CD4-positive, alpha-beta T cell (primary cell): Measurements from ENCODE around the gene SSNA1. TPM values are rescaled to one million over a fixed set of nuclear protein-coding genes. Genes with fewer than 3 reads are reported as not detected.

ENCODE experiments used
- ATAC-seq: fragments of 200-7000 bp; cut with Tn5 transposase; one replicate; pipeline ENCODE4 v1.10.0; 2022; ENCODE audit warnings: mild to moderate bottlenecking; ENCODE audit not compliant: poor library complexity
- CTCF ChIA-PET: fragments of 350-600 bp; sonication (Branson Sonifier 250); formaldehyde crosslinking; loops from one replicate; lab custom pipeline; 2021; ENCODE audit warnings: antibody characterized with exemption, inconsistent platforms; lab: Charles Lee
- POLR2A ChIA-PET: fragments of 350-600 bp; sonication (Branson Sonifier 250); formaldehyde crosslinking; loops from one replicate; lab custom pipeline; 2021; ENCODE audit warnings: antibody characterized with exemption, inconsistent platforms; lab: Charles Lee
- DNase-seq, 14 experiments: peaks; one replicate each; pipeline ENCODE4 v3.0.0-alpha.2; 2013 to 2020; ENCODE audit warnings: mixed read lengths in 2 of 14
- H3K27ac ChIP-seq, 2 donors: one replicate each; pipeline versions ENCODE4 v1.5.1 to v1.7.0; 2013; ENCODE audit warnings: low read length in 2 of 2, low read depth in 1 of 2, mild to moderate bottlenecking in 1 of 2
- H3K27me3 ChIP-seq, 2 experiments: 1 replicate in 1 of 2; 2 replicates in 1 of 2; pipeline versions ENCODE4 v1.6.1 to v1.7.0; 2013; ENCODE audit warnings: low read length in 2 of 2, control low read depth in 1 of 2, mild to moderate bottlenecking in 1 of 2, moderate library complexity in 1 of 2; ENCODE audit not compliant: insufficient read depth in 2 of 2, control insufficient read depth in 1 of 2
- H3K36me3 ChIP-seq: one replicate; pipeline ENCODE4 v1.6.1; 2013; ENCODE audit warnings: low read length, control low read depth; ENCODE audit not compliant: insufficient read depth
- H3K4me1 ChIP-seq: one replicate; pipeline ENCODE4 v1.6.1; 2013; ENCODE audit warnings: low read length, control low read depth; ENCODE audit not compliant: insufficient read depth
- H3K4me3 ChIP-seq: one replicate; pipeline ENCODE4 v1.5.1; 2013; ENCODE audit warnings: mild to moderate bottlenecking, low read length, moderate library complexity
- H3K9me3 ChIP-seq, 2 experiments: 1 replicate in 1 of 2; 2 replicates in 1 of 2; pipeline versions ENCODE4 v1.6.1 to v1.7.0; 2013; ENCODE audit warnings: low read length in 2 of 2, mild to moderate bottlenecking in 2 of 2, control low read depth in 1 of 2, moderate library complexity in 1 of 2; ENCODE audit not compliant: control insufficient read depth in 1 of 2, insufficient read depth in 1 of 2
- H3K27ac Mint-ChIP-seq: one replicate; pipeline ENCODE4 v1.8.0; 2020; ENCODE audit warnings: mixed read lengths
- H3K27me3 Mint-ChIP-seq: one replicate; pipeline ENCODE4 v1.8.0; 2021; ENCODE audit warnings: mixed read lengths
- H3K36me3 Mint-ChIP-seq: one replicate; pipeline ENCODE4 v1.8.0; 2021; ENCODE audit warnings: low read depth, mixed read lengths
- H3K4me1 Mint-ChIP-seq: one replicate; pipeline ENCODE4 v1.8.0; 2021; ENCODE audit warnings: low read depth, mixed read lengths
- H3K4me3 Mint-ChIP-seq: one replicate; pipeline ENCODE4 v1.8.0; 2020; ENCODE audit warnings: mild to moderate bottlenecking, mixed read lengths
- H3K9me3 Mint-ChIP-seq: one replicate; pipeline ENCODE4 v1.8.0; 2020; ENCODE audit warnings: mixed read lengths
- intact Hi-C, 2 experiments: fragments of 100-400 bp; cut with DNase I in 1 of 2; cut with micrococcal nuclease in 1 of 2; formaldehyde crosslinking; loops; one replicate each; pipeline versions ENCODE4 v1.15.1 to v1.9.0; 2023 to 2025; cut with DNase I, micrococcal nuclease
- total RNA-seq, 174 experiments: library from RNA in 2 of 174; stranded (reverse) in 2 of 174; gene quantifications; one replicate each; pipeline ENCODE4 v1.2.3 and lab custom pipeline; 2021 to 2026
- TF ChIP-seq, protein P1 (sequence below): fragments of 200-600 bp; IDR thresholded peaks from one replicate; pipeline ENCODE4 v1.8.0; 2022; ENCODE audit warnings: antibody characterized with exemption, mild to moderate bottlenecking

Gene SSNA1
- total RNA-seq, 2 experiments from 2014 or later = 30.1 to 30.5 TPM

DNA sequence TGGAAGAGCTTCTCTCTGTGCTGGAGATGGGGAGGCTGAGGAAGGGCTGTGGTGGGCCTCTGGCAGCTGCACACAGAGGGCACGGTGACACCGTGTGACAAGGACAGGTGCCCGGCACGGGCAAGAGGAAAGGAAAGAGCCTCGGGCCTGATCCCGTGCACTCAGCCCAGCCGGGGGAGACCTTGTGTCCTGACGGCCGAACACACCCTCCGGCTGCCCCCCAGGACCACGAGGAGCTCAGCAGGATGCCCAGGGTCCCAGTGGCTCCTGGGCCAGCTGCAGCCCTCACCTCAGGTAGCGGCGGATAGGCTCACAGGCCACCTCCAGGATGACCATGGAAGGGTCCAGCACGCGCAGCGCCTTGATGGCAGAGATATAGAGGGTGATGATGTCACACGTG, 5.6 kb upstream of the SSNA1 start:
- H3K36me3 Mint-ChIP-seq = peaks cover 61% of the 10 kb centered on the region
- intact Hi-C loops = no loop called here
- peak overlapping the region; percentile 4 for H3K4me3 Mint-ChIP-seq
- DNase-seq (no peak), ATAC-seq (no peak)
- CTCF ChIA-PET = no interaction called here
- Histone ChIP-seq H3K4me3 (no peak overlapping the region), H3K27me3 (no peaks in the 10 kb centered on the region), H3K27ac (no peak overlapping the region), H3K9me3 (no peaks in the 10 kb centered on the region), H3K4me1 (peaks cover 27% of the 10 kb centered on the region), H3K36me3 (peaks cover 78% of the 10 kb centered on the region)
- peaks cover 19% of the 10 kb centered on the region for H3K4me1 Mint-ChIP-seq
- TF ChIP-seq, protein P1, sequence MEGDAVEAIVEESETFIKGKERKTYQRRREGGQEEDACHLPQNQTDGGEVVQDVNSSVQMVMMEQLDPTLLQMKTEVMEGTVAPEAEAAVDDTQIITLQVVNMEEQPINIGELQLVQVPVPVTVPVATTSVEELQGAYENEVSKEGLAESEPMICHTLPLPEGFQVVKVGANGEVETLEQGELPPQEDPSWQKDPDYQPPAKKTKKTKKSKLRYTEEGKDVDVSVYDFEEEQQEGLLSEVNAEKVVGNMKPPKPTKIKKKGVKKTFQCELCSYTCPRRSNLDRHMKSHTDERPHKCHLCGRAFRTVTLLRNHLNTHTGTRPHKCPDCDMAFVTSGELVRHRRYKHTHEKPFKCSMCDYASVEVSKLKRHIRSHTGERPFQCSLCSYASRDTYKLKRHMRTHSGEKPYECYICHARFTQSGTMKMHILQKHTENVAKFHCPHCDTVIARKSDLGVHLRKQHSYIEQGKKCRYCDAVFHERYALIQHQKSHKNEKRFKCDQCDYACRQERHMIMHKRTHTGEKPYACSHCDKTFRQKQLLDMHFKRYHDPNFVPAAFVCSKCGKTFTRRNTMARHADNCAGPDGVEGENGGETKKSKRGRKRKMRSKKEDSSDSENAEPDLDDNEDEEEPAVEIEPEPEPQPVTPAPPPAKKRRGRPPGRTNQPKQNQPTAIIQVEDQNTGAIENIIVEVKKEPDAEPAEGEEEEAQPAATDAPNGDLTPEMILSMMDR = no peak
- no peaks in the 10 kb centered on the region for H3K27me3 Mint-ChIP-seq
- H3K27ac Mint-ChIP-seq = no peak overlapping the region
- no peaks in the 10 kb centered on the region for H3K9me3 Mint-ChIP-seq
- POLR2A ChIA-PET = no interaction called here

DNA sequence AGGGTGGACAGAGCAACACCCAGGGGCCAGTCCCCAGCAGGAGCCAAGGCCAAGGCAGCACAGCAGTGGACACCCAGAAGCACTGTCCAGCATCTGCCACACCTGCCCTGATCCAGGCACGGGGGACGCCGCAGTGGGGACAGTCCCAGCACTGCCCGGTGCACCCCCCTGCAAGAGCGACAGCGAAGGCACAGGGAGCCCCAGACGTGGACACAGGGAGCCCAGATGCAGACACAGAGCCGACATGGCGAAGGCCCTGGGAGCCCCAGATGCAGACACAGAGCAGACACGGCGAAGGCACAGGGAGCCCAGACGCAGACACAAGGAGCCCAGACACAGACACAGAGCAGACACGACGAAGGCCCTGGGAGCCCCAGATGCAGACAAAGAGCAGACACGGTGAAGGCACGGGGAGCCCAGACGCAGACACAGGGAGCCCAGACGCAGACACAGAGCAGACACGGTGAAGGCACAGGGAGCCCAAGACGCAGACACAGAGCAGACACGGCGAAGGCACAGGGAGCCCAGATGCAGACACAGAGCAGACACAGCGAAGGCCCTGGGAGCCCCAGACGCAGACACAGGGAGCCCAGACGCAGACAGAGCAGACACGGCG, 4.4 kb upstream of the SSNA1 start:
- Mint-ChIP-seq H3K27me3 (no peaks in the 10 kb centered on the region), H3K36me3 (peaks cover 68% of the 10 kb centered on the region), H3K4me1 (peaks cover 22% of the 10 kb centered on the region), H3K4me3 (peak overlapping the region; percentile 56), H3K9me3 (no peaks in the 10 kb centered on the region), H3K27ac (peak overlapping the region; percentile 39)
- H3K27ac ChIP-seq = no peak overlapping the region
- no peaks in the 10 kb centered on the region for H3K9me3 ChIP-seq
- TF ChIP-seq, protein P1 = no peak
- CTCF ChIA-PET = no interaction called here
- ATAC-seq = no peak
- intact Hi-C loops = no loop called here
- H3K27me3 ChIP-seq = no peaks in the 10 kb centered on the region
- peaks cover 71% of the 10 kb centered on the region for H3K36me3 ChIP-seq
- POLR2A ChIA-PET = no interaction called here
- H3K4me3 ChIP-seq = no peak overlapping the region
- DNase-seq = no peak
- H3K4me1 ChIP-seq = peaks cover 35% of the 10 kb centered on the region

DNA sequence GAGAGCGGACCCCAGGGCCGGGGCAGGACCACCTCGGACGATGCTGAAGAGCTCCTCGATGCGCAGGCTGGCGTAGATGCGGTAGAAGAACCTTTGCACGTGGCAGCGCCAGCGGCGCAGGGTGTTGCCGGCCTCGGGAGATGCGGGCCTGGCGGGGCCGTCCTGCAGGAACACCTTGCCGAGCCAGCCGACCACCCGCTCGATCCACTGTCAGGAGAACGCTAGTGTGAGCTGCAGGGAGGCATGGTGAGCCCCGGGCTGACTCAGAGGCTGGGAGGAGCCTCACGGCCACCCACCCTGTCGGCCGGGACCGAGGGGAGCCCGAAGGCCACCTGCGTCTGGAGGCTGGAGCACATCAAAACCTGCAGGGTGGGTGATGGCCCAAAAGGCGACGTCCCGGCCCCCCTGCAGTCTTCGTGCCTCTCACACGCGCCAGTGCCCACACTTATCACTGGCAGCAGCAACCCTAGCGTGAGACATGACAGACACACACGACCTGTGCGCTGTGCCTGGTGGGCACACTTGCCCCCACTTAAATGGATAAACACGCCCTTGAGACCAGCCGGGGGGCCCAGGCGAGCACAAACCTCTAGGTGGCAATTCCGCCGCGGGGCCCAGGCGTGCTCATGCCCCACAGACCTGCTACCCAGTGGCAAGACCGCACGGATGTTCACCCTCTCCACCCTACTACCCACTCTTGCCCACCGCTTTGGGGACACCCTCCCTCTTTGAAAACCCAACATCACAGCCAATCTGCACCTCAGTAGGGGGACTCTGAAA, 3.4 kb upstream of the SSNA1 start:
- peaks cover 29% of the 10 kb centered on the region for H3K4me1 Mint-ChIP-seq
- no peaks in the 10 kb centered on the region for H3K27me3 Mint-ChIP-seq
- Histone ChIP-seq H3K36me3 (peaks cover 66% of the 10 kb centered on the region), H3K27ac (no peak overlapping the region), H3K4me3 (no peak overlapping the region), H3K4me1 (peaks cover 44% of the 10 kb centered on the region), H3K27me3 (no peaks in the 10 kb centered on the region), H3K9me3 (no peaks in the 10 kb centered on the region)
- CTCF ChIA-PET = no interaction called here
- no peak overlapping the region for H3K27ac Mint-ChIP-seq
- H3K9me3 Mint-ChIP-seq = no peaks in the 10 kb centered on the region
- TF ChIP-seq, protein P1 = no peak
- POLR2A ChIA-PET = no interaction called here
- no peak for ATAC-seq
- DNase-seq = no peak
- intact Hi-C loops = loop anchor here in 1 of 2 experiments (5.0 kb wide), 1 partner anchor 52 kb away; no protein-coding TSS in a partner anchor
- peaks cover 70% of the 10 kb centered on the region for H3K36me3 Mint-ChIP-seq
- H3K4me3 Mint-ChIP-seq = no peak overlapping the region
